Ectodermal cell (in vitro differentiated cells): ENCODE results near the gene AKAP7.
"Not testable (repeated sequence)": the region's sequence is repeated elsewhere in the genome, so short reads cannot be mapped to it uniquely, and the experiment has no call there.

Experiments
- H3K27ac ChIP-seq: 2 replicates; pipeline ENCODE4 v1.7.0; 2013; ENCODE audit warnings: mild to moderate bottlenecking, low read depth, low read length; ENCODE audit not compliant: insufficient read depth, poor library complexity, severe bottlenecking
- H3K27me3 ChIP-seq: 2 replicates; pipeline ENCODE4 v1.7.0; 2013; ENCODE audit warnings: mild to moderate bottlenecking, low read length; ENCODE audit not compliant: insufficient read depth, control insufficient read depth, poor library complexity, severe bottlenecking
- H3K36me3 ChIP-seq: one replicate; pipeline ENCODE4 v1.7.0; 2013; ENCODE audit warnings: low read length; ENCODE audit not compliant: control insufficient read depth, insufficient read depth
- H3K4me1 ChIP-seq: one replicate; pipeline ENCODE4 v1.7.0; 2013; ENCODE audit warnings: low read length; ENCODE audit not compliant: control insufficient read depth, insufficient read depth
- H3K4me3 ChIP-seq: 2 replicates; pipeline ENCODE4 v1.7.0; 2013; ENCODE audit warnings: low read depth, low read length, control low read depth; ENCODE audit not compliant: insufficient read depth
- H3K9me3 ChIP-seq: 2 replicates; pipeline ENCODE4 v1.7.0; 2013; ENCODE audit warnings: mild to moderate bottlenecking, low read length, moderate library complexity; ENCODE audit not compliant: control insufficient read depth
- WGBS, 2 experiments: methylation state at CpG; one replicate each; pipeline ENCODE4 v1.1.7; 2013; ENCODE audit warnings: missing lambda C conversion rate in 2 of 2; 5-methylcytosine and 5-hydroxymethylcytosine counted together

The AKAP7 gene

GRCh38 chr6:131286469-131287040 is 151.3 kb downstream of the AKAP7 start:
- Histone ChIP-seq H3K4me3 (no peak overlapping the region), H3K27ac (no peak overlapping the region), H3K36me3 (no peaks in the 10 kb centered on the region), H3K9me3 (no peaks in the 10 kb centered on the region), H3K27me3 (no peaks in the 10 kb centered on the region), H3K4me1 (no peaks in the 10 kb centered on the region)
- WGBS, 2 experiments: 98% methylated on average over 2 of the region's 2 CpGs

GRCh38 chr6:131288214-131288613 is 152.9 kb downstream of the AKAP7 start:
- 90 to 96% methylated on average over 2 of the region's 2 CpGs for WGBS, 2 experiments
- H3K4me3 ChIP-seq: no peak overlapping the region
- no peaks in the 10 kb centered on the region for H3K9me3 ChIP-seq
- peaks cover 4% of the 10 kb centered on the region for H3K4me1 ChIP-seq
- no peak overlapping the region for H3K27ac ChIP-seq
- no peaks in the 10 kb centered on the region for H3K36me3 ChIP-seq
- H3K27me3 ChIP-seq: no peaks in the 10 kb centered on the region

GRCh38 chr6:131290955-131291354 is 155.7 kb downstream of the AKAP7 start:
- Histone ChIP-seq H3K9me3 (no peaks in the 10 kb centered on the region), H3K27ac (no peak overlapping the region), H3K36me3 (no peaks in the 10 kb centered on the region), H3K27me3 (no peaks in the 10 kb centered on the region), H3K4me3 (no peak overlapping the region), H3K4me1 (peaks cover 4% of the 10 kb centered on the region)
- 94 to 96% methylated on average over 3 of the region's 4 CpGs for WGBS, 2 experiments

GRCh38 chr6:131292145-131292938 is 157.1 kb downstream of the AKAP7 start:
- WGBS, 2 experiments: 23 to 30% methylated on average over 2 of the region's 2 CpGs
- Histone ChIP-seq H3K9me3 (no peaks in the 10 kb centered on the region), H3K36me3 (no peaks in the 10 kb centered on the region), H3K27me3 (no peaks in the 10 kb centered on the region), H3K4me1 (peaks cover 4% of the 10 kb centered on the region), H3K4me3 (no peak overlapping the region), H3K27ac (no peak overlapping the region)

GRCh38 chr6:131293472-131293911 is 158.2 kb downstream of the AKAP7 start:
- WGBS, 2 experiments: 73 to 83% methylated on average over 3 of the region's 3 CpGs
- Histone ChIP-seq H3K4me3 (no peak overlapping the region), H3K27ac (no peak overlapping the region), H3K27me3 (no peaks in the 10 kb centered on the region), H3K36me3 (no peaks in the 10 kb centered on the region), H3K9me3 (no peaks in the 10 kb centered on the region), H3K4me1 (peaks cover 4% of the 10 kb centered on the region)

- Histone ChIP-seq H3K9me3 (no peaks in the 10 kb centered on the region), H3K27me3 (no peaks in the 10 kb centered on the region), H3K4me3 (no peak overlapping the region), H3K36me3 (no peaks in the 10 kb centered on the region), H3K4me1 (peaks cover 4% of the 10 kb centered on the region), H3K27ac (no peak overlapping the region)
- WGBS, 2 experiments: 82 to 84% methylated on average over 10 of the region's 10 CpGs
Observed at GRCh38 chr6:131295081-131295480, 159.8 kb downstream of the AKAP7 start.

GRCh38 chr6:131300826-131301225 is 165.6 kb downstream of the AKAP7 start:
- WGBS, 2 experiments: 82 to 90% methylated on average over 7 of the region's 7 CpGs
- H3K36me3 ChIP-seq, H3K9me3 ChIP-seq, H3K4me3 ChIP-seq, H3K27me3 ChIP-seq, H3K4me1 ChIP-seq, H3K27ac ChIP-seq: not testable (repeated sequence)

GRCh38 chr6:131303338-131303930 is 168.2 kb downstream of the AKAP7 start:
- no peak overlapping the region for H3K27ac ChIP-seq
- no peaks in the 10 kb centered on the region for H3K36me3 ChIP-seq
- WGBS, 2 experiments: 92% methylated on average over 6 of the region's 6 CpGs
- no peak overlapping the region for H3K4me3 ChIP-seq
- H3K4me1 ChIP-seq: no peaks in the 10 kb centered on the region
- H3K27me3 ChIP-seq: no peaks in the 10 kb centered on the region
- no peaks in the 10 kb centered on the region for H3K9me3 ChIP-seq

GRCh38 chr6:131305037-131305850 is 170.0 kb downstream of the AKAP7 start:
- no peaks in the 10 kb centered on the region for H3K9me3 ChIP-seq
- WGBS, 2 experiments: 83 to 92% methylated on average over 4 to 5 of the region's 6 CpGs
- H3K4me1 ChIP-seq: no peaks in the 10 kb centered on the region
- H3K27me3 ChIP-seq: no peaks in the 10 kb centered on the region
- no peak overlapping the region for H3K4me3 ChIP-seq
- no peaks in the 10 kb centered on the region for H3K36me3 ChIP-seq
- no peak overlapping the region for H3K27ac ChIP-seq

- no peak overlapping the region for H3K27ac ChIP-seq
- 96 to 100% methylated on average over 1 of the region's 1 CpG for WGBS, 2 experiments
- H3K9me3 ChIP-seq: no peaks in the 10 kb centered on the region
- no peaks in the 10 kb centered on the region for H3K36me3 ChIP-seq
- no peaks in the 10 kb centered on the region for H3K4me1 ChIP-seq
- no peaks in the 10 kb centered on the region for H3K27me3 ChIP-seq
- H3K4me3 ChIP-seq: no peak overlapping the region
Observed at GRCh38 chr6:131309437-131309836, 174.2 kb downstream of the AKAP7 start.
